ENCODE data around the gene ATP10B.

The ATP10B gene

DNA sequence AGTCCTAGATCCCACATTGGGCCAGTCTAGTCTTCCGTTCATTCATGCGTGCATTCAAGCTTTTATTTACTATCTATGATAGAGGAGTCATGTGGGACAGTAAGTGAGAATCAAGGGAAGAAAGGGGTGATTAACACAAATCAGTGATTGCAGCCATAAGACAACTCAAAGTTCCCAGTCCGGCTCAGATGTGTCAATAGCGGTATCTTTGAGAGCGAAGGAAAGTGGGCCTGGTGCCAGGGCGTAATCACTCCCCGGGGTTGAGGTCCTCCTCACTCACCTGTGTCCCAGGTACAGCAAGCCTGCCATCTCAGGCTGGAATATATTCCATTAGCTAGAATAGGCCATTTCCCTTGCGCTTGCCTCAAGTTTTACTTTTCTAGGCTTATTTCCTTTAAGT, 196.3 kb downstream of the ATP10B start:
- ChIA-PET CTCF (interaction anchor here (0.6 kb wide), 1 partner anchor 754 kb away, joined by 3 read pairs; no protein-coding TSS in a partner anchor), POLR2A (no interaction called here)
- no peak for DNase-seq (ENCODE audit: extremely low spot score)
- no peak for TF ChIP-seq SP1 (IDR thresholded peaks at IDR 0.05)
- no peak for TF ChIP-seq LEF1 (IDR thresholded peaks at IDR 0.05; ENCODE audit: borderline replicate concordance)
- TF ChIP-seq TARDBP (IDR thresholded peaks at IDR 0.05) = no peak
- TF ChIP-seq L3MBTL2 (conservative IDR thresholded peaks at IDR 0.05) = no peak
- no peak for TF ChIP-seq HDGF (IDR thresholded peaks at IDR 0.05; ENCODE audit: borderline replicate concordance)
- TF ChIP-seq FOXM1 (IDR thresholded peaks at IDR 0.05; ENCODE audit: borderline replicate concordance) = no peak
- TF ChIP-seq FOXA1 (IDR thresholded peaks at IDR 0.05) = no peak
- no peak for TF ChIP-seq ZNF384 (IDR thresholded peaks at IDR 0.05)
- no peak for TF ChIP-seq SUZ12 (IDR thresholded peaks at IDR 0.05)
- no peak for TF ChIP-seq CTBP1 (IDR thresholded peaks at IDR 0.05; ENCODE audit: borderline replicate concordance)
- TF ChIP-seq ARNT (IDR thresholded peaks at IDR 0.05) = no peak
- no peak for TF ChIP-seq BHLHE40 (IDR thresholded peaks at IDR 0.05; ENCODE audit: borderline replicate concordance)
- TF ChIP-seq ELF4 (IDR thresholded peaks at IDR 0.05) = no peak
- no peak for TF ChIP-seq FOXK2 (IDR thresholded peaks at IDR 0.05)
- TF ChIP-seq, protein P1, sequence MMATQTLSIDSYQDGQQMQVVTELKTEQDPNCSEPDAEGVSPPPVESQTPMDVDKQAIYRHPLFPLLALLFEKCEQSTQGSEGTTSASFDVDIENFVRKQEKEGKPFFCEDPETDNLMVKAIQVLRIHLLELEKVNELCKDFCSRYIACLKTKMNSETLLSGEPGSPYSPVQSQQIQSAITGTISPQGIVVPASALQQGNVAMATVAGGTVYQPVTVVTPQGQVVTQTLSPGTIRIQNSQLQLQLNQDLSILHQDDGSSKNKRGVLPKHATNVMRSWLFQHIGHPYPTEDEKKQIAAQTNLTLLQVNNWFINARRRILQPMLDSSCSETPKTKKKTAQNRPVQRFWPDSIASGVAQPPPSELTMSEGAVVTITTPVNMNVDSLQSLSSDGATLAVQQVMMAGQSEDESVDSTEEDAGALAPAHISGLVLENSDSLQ (IDR thresholded peaks at IDR 0.05) = no peak
- no peak for TF ChIP-seq NFRKB (IDR thresholded peaks at IDR 0.05)

DNA sequence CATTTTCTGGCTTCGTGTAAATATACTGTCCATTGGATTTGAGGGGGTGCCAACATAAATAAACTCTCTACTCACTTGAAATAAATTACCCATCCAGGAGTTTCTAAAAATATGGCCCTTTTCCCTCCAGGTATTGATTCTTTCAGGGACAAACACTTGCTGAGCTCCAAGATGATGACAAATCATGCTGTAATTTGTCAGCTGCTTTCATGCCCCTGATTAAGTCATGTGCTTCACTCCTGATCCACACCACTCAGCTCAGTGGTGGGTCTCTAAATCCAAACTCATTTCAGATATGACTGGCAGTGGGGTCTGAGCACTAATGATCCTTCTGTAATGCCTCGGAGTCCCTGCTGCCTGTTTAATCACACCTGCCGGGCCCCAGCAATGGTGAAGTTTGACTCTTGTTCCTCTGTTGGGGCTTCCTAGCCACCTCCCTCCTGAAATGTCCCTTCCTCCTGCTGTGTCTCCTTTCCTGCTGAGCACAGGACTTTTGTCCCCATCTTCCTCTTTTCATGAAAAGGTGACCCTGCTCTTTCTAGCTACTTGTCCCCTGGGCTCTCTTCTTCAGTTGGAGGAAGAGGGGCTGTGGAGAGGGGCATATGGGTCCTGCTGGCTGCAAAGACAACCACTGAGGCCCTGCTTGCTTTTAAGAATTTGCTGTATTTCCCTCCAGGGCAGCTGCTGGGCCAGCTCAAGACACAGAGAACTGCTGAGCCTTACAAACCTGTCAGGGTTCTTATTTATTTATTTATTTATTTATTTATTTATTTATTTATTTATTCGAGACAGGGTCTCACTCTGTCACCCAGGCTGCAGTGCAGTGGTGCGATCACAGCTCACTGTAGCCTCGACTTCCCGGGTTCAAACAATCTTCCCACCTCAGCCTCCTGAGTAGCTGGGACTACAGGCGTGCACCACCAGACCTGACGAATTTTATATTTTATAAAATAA, 200.0 kb downstream of the ATP10B start:
- CTCF ChIA-PET = no interaction called here
- TF ChIP-seq NFRKB (IDR thresholded peaks at IDR 0.05) (no peak), SUZ12 (IDR thresholded peaks at IDR 0.05) (no peak), CTBP1 (IDR thresholded peaks at IDR 0.05; ENCODE audit: borderline replicate concordance) (no peak), BHLHE40 (IDR thresholded peaks at IDR 0.05; ENCODE audit: borderline replicate concordance) (no peak), ARNT (IDR thresholded peaks at IDR 0.05) (no peak), SP1 (IDR thresholded peaks at IDR 0.05) (no peak), FOXK2 (IDR thresholded peaks at IDR 0.05) (no peak), L3MBTL2 (conservative IDR thresholded peaks at IDR 0.05) (no peak), ZNF384 (IDR thresholded peaks at IDR 0.05) (no peak), TARDBP (IDR thresholded peaks at IDR 0.05) (no peak), FOXA1 (IDR thresholded peaks at IDR 0.05) (no peak), LEF1 (IDR thresholded peaks at IDR 0.05; ENCODE audit: borderline replicate concordance) (no peak), ELF4 (IDR thresholded peaks at IDR 0.05) (no peak), FOXM1 (IDR thresholded peaks at IDR 0.05; ENCODE audit: borderline replicate concordance) (no peak), HDGF (IDR thresholded peaks at IDR 0.05; ENCODE audit: borderline replicate concordance) (no peak)
- TF ChIP-seq, protein P1 (IDR thresholded peaks at IDR 0.05) = no peak
- DNase-seq (ENCODE audit: extremely low spot score) = no peak
- POLR2A ChIA-PET = no interaction called here

DNA sequence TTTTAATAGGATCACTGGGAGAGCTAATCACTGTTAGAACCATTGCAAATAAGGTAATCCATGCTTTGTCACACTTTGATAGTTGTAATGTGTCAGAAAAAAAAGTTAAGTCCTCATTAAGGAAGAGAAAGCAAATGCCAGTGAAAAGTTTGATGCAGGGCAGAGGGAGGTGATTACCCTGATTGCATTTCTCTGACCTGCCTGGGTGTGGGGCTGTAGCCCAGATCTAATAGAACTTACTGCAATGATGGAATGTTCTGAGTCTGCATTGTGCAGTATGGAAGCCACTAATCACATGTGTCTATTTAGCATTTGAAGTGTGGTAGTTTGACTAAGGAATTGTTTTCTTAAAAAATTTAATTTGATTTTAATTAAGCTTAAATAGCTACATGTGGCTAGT, 202.7 kb downstream of the ATP10B start:
- POLR2A ChIA-PET = no interaction called here
- DNase-seq (ENCODE audit: extremely low spot score) = peak; percentile 37
- no peak for TF ChIP-seq FOXM1 (IDR thresholded peaks at IDR 0.05; ENCODE audit: borderline replicate concordance)
- TF ChIP-seq ZNF384 (IDR thresholded peaks at IDR 0.05) = no peak
- TF ChIP-seq, protein P1 (IDR thresholded peaks at IDR 0.05) = no peak
- no peak for TF ChIP-seq NFRKB (IDR thresholded peaks at IDR 0.05)
- TF ChIP-seq CTBP1 (IDR thresholded peaks at IDR 0.05; ENCODE audit: borderline replicate concordance) = no peak
- no peak for TF ChIP-seq LEF1 (IDR thresholded peaks at IDR 0.05; ENCODE audit: borderline replicate concordance)
- no peak for TF ChIP-seq ELF4 (IDR thresholded peaks at IDR 0.05)
- no peak for TF ChIP-seq ARNT (IDR thresholded peaks at IDR 0.05)
- CTCF ChIA-PET = interaction anchor here (1.1 kb wide), 1 partner anchor 26 kb away, joined by 3 read pairs; no protein-coding TSS in a partner anchor

DNA sequence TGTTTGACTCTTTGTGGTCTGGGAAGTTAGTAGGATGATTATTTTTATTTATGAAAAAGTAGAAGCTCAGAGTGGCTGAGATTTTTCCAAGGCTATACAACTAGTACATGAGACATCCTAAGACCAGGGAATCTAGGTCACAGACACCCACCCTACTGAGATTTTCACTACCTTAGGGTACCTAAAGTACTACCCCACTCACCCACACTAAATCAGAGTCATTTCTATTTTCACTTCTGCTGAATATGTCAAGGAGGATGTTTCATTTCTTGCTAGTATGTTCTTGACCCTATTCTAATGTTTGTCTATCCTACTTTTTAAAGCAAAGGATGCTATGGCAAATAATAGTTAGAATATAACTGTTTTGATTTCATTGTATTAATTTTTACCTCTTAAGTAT, 206.0 kb downstream of the ATP10B start:
- CTCF ChIA-PET = no interaction called here
- TF ChIP-seq BHLHE40 (IDR thresholded peaks at IDR 0.05; ENCODE audit: borderline replicate concordance) = no peak
- TF ChIP-seq HDGF (IDR thresholded peaks at IDR 0.05; ENCODE audit: borderline replicate concordance) = no peak
- TF ChIP-seq L3MBTL2 (conservative IDR thresholded peaks at IDR 0.05) = no peak
- TF ChIP-seq FOXM1 (IDR thresholded peaks at IDR 0.05; ENCODE audit: borderline replicate concordance) = no peak
- no peak for TF ChIP-seq SP1 (IDR thresholded peaks at IDR 0.05)
- no peak for TF ChIP-seq ELF4 (IDR thresholded peaks at IDR 0.05)
- TF ChIP-seq ZNF384 (IDR thresholded peaks at IDR 0.05) = no peak
- no peak for TF ChIP-seq SUZ12 (IDR thresholded peaks at IDR 0.05)
- no peak for DNase-seq (ENCODE audit: extremely low spot score)
- POLR2A ChIA-PET = no interaction called here

DNA sequence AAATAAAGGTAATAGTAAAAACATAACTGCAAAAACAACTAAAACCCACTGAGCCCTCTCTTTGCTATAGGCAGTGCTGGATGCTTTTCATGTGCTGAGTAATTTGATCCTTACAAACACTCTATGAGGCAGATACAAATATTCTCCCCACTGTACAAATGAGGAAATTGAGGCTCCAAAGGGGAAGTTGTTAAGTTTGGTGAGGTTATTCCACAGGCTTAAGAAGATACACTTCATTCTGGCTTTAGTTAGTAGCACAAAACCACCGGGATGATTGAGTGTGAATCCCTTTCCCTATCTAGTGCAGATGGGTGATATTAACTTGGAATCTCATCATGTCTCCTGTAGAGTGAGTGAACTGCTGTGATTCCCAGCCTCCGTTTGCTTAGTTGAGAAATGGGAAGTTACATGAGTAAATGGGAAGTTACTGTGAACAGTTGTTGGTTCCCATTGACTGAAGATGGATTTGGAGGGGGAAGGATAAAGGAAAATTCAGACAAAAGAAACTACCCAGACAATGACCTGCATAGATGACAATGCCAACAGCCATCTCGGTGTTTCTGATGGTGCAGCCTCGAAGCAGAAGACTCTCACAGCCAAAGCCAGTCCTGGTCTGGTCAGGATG, 208.3 kb downstream of the ATP10B start:
- ChIA-PET CTCF (interaction anchor here (0.6 kb wide), 1 partner anchor 644 kb away, joined by 5 read pairs; no protein-coding TSS in a partner anchor), POLR2A (no interaction called here)
- DNase-seq (ENCODE audit: extremely low spot score) = no peak
- TF ChIP-seq ARNT (IDR thresholded peaks at IDR 0.05) = no peak
- TF ChIP-seq LEF1 (IDR thresholded peaks at IDR 0.05; ENCODE audit: borderline replicate concordance) = no peak
- TF ChIP-seq ZNF384 (IDR thresholded peaks at IDR 0.05) = no peak
- TF ChIP-seq FOXK2 (IDR thresholded peaks at IDR 0.05) = no peak
- no peak for TF ChIP-seq ELF4 (IDR thresholded peaks at IDR 0.05)
- no peak for TF ChIP-seq CTBP1 (IDR thresholded peaks at IDR 0.05; ENCODE audit: borderline replicate concordance)
- no peak for TF ChIP-seq NFRKB (IDR thresholded peaks at IDR 0.05)
- no peak for TF ChIP-seq SUZ12 (IDR thresholded peaks at IDR 0.05)
- TF ChIP-seq HDGF (IDR thresholded peaks at IDR 0.05; ENCODE audit: borderline replicate concordance) = no peak
- TF ChIP-seq FOXA1 (IDR thresholded peaks at IDR 0.05) = no peak
- TF ChIP-seq SP1 (IDR thresholded peaks at IDR 0.05) = no peak
- TF ChIP-seq BHLHE40 (IDR thresholded peaks at IDR 0.05; ENCODE audit: borderline replicate concordance) = no peak
- no peak for TF ChIP-seq FOXM1 (IDR thresholded peaks at IDR 0.05; ENCODE audit: borderline replicate concordance)
- no peak for TF ChIP-seq L3MBTL2 (conservative IDR thresholded peaks at IDR 0.05)
- no peak for TF ChIP-seq TARDBP (IDR thresholded peaks at IDR 0.05)
- TF ChIP-seq, protein P1 (IDR thresholded peaks at IDR 0.05) = no peak

Measured in HEK293T (cell line).